GM12878 (cell line): Measurements from ENCODE around the gene KRT6B. TPM values are rescaled to one million over a fixed set of nuclear protein-coding genes. Genes with fewer than 3 reads are reported as not detected.
"Not testable (repeated sequence)": the region's sequence is repeated elsewhere in the genome, so short reads cannot be mapped to it uniquely, and the experiment has no call there.

ENCODE experiments used
- ATAC-seq: fragments of 200-7000 bp; cut with Tn5 transposase; 3 replicates; pipeline ENCODE4 v1.9.1; 2020; ENCODE audit warnings: mild to moderate bottlenecking, moderate library complexity
- BruUV-seq: library from RNA; stranded (reverse); fragments of 400-500 nt; replicated peaks from 2 replicates; lab custom pipeline; 2021; lab: Mats Ljungman, UMichigan
- CTCF ChIA-PET: fragments of 300-600 bp; sonication (Branson Sonifier 250); formaldehyde crosslinking; extraction: SDS; loops from one replicate; lab custom pipeline; 2021; ENCODE audit warnings: inconsistent platforms; lab: Yijun Ruan, JAX
- POLR2A ChIA-PET: fragments of 350-600 bp; formaldehyde crosslinking; extraction: SDS; loops from one replicate; lab custom pipeline; 2021; ENCODE audit warnings: inconsistent platforms; lab: Charles Lee
- RAD21 ChIA-PET: fragments of 300-600 bp; sonication (Branson Sonifier 250); formaldehyde crosslinking; loops from one replicate; lab custom pipeline; 2023; ENCODE audit warnings: antibody characterized with exemption; ENCODE audit not compliant: unreplicated experiment; lab: Charles Lee
- SMC1A ChIA-PET: fragments of 300-600 bp; sonication (Branson Sonifier 250); formaldehyde crosslinking; loops from one replicate; lab custom pipeline; 2023; ENCODE audit not compliant: unreplicated experiment, uncharacterized antibody; lab: Charles Lee
- DNase-seq: peaks from one replicate; pipeline ENCODE4 v3.0.0-alpha.2; 2011; ENCODE audit warnings: low read depth, low spot score
- FAIRE-seq: peaks from 3 replicates; lab custom pipeline; 2011; peaks lifted over from hg19 to GRCh38; lab: Jason Lieb, UNC
- H2AFZ ChIP-seq: 2 replicates; pipeline ENCODE4 v1.6.0; 2011; ENCODE audit warnings: low read depth, low read length, control low read depth; ENCODE audit not compliant: control insufficient read depth
- H3K27ac ChIP-seq: 2 replicates; pipeline ENCODE4 v1.5.1; 2011; ENCODE audit warnings: control low read depth; ENCODE audit not compliant: control insufficient read depth, insufficient read depth
- H3K27me3 ChIP-seq, 2 experiments: replicated peaks in 1 of 2; 2 replicates each; pipeline versions ENCODE4 v1.6.0 to v1.6.1; 2011; ENCODE audit warnings: low read length in 1 of 2; ENCODE audit not compliant: control insufficient read depth in 2 of 2, insufficient read depth in 2 of 2
- H3K36me3 ChIP-seq, 2 experiments: 2 replicates each; pipeline ENCODE4 v1.5.1; 2011; ENCODE audit warnings: low read length in 1 of 2; ENCODE audit not compliant: control insufficient read depth in 2 of 2, insufficient read depth in 2 of 2
- H3K4me1 ChIP-seq: 2 replicates; pipeline ENCODE4 v1.6.1; 2011; ENCODE audit warnings: mild to moderate bottlenecking, low read length, moderate library complexity, mixed read lengths; ENCODE audit not compliant: control insufficient read depth, insufficient read depth
- H3K4me2 ChIP-seq: 2 replicates; pipeline ENCODE4 v1.6.0; 2011; ENCODE audit warnings: control low read depth; ENCODE audit not compliant: control insufficient read depth, insufficient read depth
- H3K4me3 ChIP-seq: fragments of 200-600 bp; sonication (generic); 2 replicates; pipeline ENCODE4 v1.5.1; 2016
- H3K79me2 ChIP-seq: 2 replicates; pipeline ENCODE4 v1.6.0; 2011; ENCODE audit warnings: low read length; ENCODE audit not compliant: control insufficient read depth, insufficient read depth
- H3K9ac ChIP-seq: 2 replicates; pipeline ENCODE4 v1.8.0; 2011; ENCODE audit warnings: low read length, control low read depth, mixed read lengths; ENCODE audit not compliant: control insufficient read depth, insufficient read depth
- H3K9me3 ChIP-seq: replicated peaks from 3 replicates; pipeline ENCODE4 v1.5.1; 2011; ENCODE audit warnings: mild to moderate bottlenecking, low read length; ENCODE audit not compliant: control insufficient read depth, insufficient read depth
- H4K20me1 ChIP-seq: 2 replicates; pipeline ENCODE4 v1.6.0; 2011; ENCODE audit not compliant: control insufficient read depth, insufficient read depth
- EED ChIP-seq: sonication (generic); IDR thresholded peaks from 2 replicates; pipeline ENCODE4 v1.6.1; 2016; ENCODE audit warnings: antibody characterized with exemption, low read depth
- IKZF2 ChIP-seq, 2 experiments: fragments of 450-650 bp; IDR thresholded peaks; 2 replicates each; pipeline ENCODE4 v1.6.1; 2017; ENCODE audit warnings: mild to moderate bottlenecking in 2 of 2, moderate library complexity in 2 of 2
- KDM1A ChIP-seq: fragments of 200-600 bp; sonication (generic); IDR thresholded peaks from 2 replicates; pipeline ENCODE4 v1.6.1; 2016; ENCODE audit warnings: borderline replicate concordance
- MYB ChIP-seq: fragments of 150-350 bp; IDR thresholded peaks from 2 replicates; pipeline ENCODE4 v1.6.1; 2014; ENCODE audit warnings: mild to moderate bottlenecking, low read depth, low read length, borderline replicate concordance
- ZBED1 ChIP-seq: IDR thresholded peaks from 2 replicates; pipeline ENCODE4 v1.6.1; 2016; ENCODE audit warnings: borderline replicate concordance
- WGBS: methylation state at CpG from one replicate; pipeline ENCODE4 v1.1.6; 2016; ENCODE audit warnings: low lambda C conversion rate; ENCODE audit not compliant: insufficient replicate concordance, insufficient coverage; ENCODE audit errors: missing lambda C conversion rate; 5-methylcytosine and 5-hydroxymethylcytosine counted together
- in situ Hi-C: fragments of 300-500 bp; cut with MboI; formaldehyde crosslinking; loops from 9 replicates; pipeline ENCODE4 v1.14.3; 2018; ENCODE audit warnings: mixed read lengths
- intact Hi-C: fragments of 100-400 bp; cut with micrococcal nuclease; formaldehyde crosslinking; loops from one replicate; pipeline ENCODE4 v1.14.2; 2022; ENCODE audit not compliant: unreplicated experiment
- polyA plus RNA-seq, 11 experiments: library from polyadenylated mRNA; depleted of rRNA in 4 of 11; unstranded in 6 of 11; stranded (reverse) in 5 of 11; fragments of >200 nt; fragmentation: Nextera tagmentation in 4 of 11; fragmentation: Illumina TruSeq in 1 of 11; extraction: Ambion mirVana in 4 of 11; extraction: Trizol in 1 of 11; gene quantifications; 1 replicate in 1 of 11; 2 replicates in 10 of 11; pipeline versions ENCODE4 v1.2.1 to v1.2.3, GENCODE V29; 2011 to 2016; ENCODE audit warnings: inconsistent platforms in 2 of 11, missing spikeins in 2 of 11, low read depth in 1 of 11
- total RNA-seq, 4 experiments: library from RNA; depleted of rRNA in 3 of 4; stranded (reverse); fragments of >200 nt in 3 of 4; fragmentation: Illumina TruSeq in 1 of 4; extraction: Trizol in 1 of 4; gene quantifications; 2 replicates each; pipeline versions ENCODE4 v1.2.1 to v1.2.3, GENCODE V29; 2013 to 2021
- TF ChIP-seq, protein P1 (sequence below): fragments of 450-650 bp; formaldehyde crosslinking; IDR thresholded peaks from 2 replicates; pipeline ENCODE4 v1.4.0; 2022; ENCODE audit warnings: mild to moderate bottlenecking, moderate library complexity
- TF ChIP-seq, protein P2 (sequence below): fragments of 450-650 bp; IDR thresholded peaks from 2 replicates; pipeline ENCODE4 v1.6.1; 2017; ENCODE audit warnings: borderline replicate concordance

KRT6B gene
- total and polyA plus RNA-seq, 10 of the 15 experiments (the other 5 are each of a cell fraction or from before 2014, with no cell fraction given) = 0.07 TPM; not detected in 9

DNA sequence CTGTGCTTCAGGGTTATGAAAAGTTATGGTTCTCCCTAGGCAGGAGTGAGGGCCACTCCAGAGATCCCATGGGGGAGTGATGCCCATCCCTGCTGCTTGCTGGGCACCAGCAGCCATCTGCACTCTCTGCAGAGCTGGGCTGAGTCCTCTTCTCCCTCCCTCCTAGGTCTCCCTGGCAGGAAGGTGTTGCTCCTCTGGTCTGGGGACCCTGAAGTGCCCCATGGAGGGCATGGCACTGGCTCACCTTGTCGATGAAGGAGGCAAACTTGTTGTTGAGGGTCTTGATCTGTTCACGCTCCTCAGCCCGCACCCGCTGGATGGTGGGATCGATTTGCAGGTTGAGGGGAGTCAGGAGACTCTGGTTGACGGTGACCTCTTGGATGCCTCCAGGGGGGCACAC, 40.5 kb upstream of the KRT6B start:
- ATAC-seq, H3K79me2 ChIP-seq, H3K4me3 ChIP-seq, POLR2A ChIA-PET, H3K9me3 ChIP-seq, H3K9ac ChIP-seq, H3K27ac ChIP-seq, DNase-seq, H2AFZ ChIP-seq, CTCF ChIA-PET, H3K36me3 ChIP-seq, RAD21 ChIA-PET, BruUV-seq, FAIRE-seq, SMC1A ChIA-PET, in situ Hi-C loops, H4K20me1 ChIP-seq, H3K27me3 ChIP-seq, H3K4me1 ChIP-seq, H3K4me2 ChIP-seq, intact Hi-C loops: not testable (repeated sequence)
- WGBS = 71% methylated on average over 6 of the region's 6 CpGs

DNA sequence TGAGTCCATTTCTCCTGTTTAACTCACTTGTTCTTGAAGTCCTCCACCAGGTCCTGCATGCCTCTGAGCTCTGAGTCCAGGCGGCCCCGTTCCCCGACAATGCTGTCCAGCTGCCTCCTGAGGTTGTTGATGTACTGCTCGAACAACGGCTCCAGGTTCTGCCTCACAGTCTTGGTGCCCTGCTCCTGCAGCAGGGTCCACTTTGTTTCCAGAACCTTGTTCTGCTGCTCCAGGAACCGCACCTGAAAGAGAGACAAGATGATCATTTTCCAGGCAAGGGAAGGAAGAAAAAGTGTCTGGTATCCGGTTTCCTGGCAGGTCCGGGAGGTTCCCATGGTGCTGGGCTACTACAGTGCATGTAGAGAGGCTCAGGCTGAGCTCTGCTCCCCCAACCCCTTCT, 39.5 kb upstream of the KRT6B start:
- H3K9me3 ChIP-seq, H3K27me3 ChIP-seq, CTCF ChIA-PET, SMC1A ChIA-PET, ATAC-seq, H3K9ac ChIP-seq, BruUV-seq, H3K36me3 ChIP-seq, H3K4me1 ChIP-seq, H3K4me3 ChIP-seq, H4K20me1 ChIP-seq, RAD21 ChIA-PET, DNase-seq, in situ Hi-C loops, H3K4me2 ChIP-seq, H3K27ac ChIP-seq, FAIRE-seq, POLR2A ChIA-PET, intact Hi-C loops, H2AFZ ChIP-seq, H3K79me2 ChIP-seq: not testable (repeated sequence)
- WGBS = 27% methylated on average over 8 of the region's 8 CpGs

DNA sequence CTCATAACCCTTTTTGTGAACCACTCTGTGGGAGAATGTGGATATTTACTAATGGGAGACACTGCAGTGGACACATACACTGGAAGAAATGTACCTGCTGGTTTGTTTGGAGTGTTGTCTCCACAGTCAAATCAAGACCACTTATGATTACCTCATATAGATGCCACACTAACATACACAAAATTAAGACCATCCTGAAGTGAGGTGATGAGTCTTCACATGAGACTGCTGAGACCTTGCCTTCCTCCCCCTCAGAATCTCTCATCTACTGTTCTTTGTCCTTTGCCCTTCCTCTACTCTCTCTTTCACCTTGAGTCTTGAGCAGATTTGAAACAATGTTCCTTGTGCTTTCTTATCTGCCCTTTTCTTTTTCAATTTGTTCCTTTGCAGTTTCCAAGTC, 36.8 kb upstream of the KRT6B start:
- no peaks in the 10 kb centered on the region for H4K20me1 ChIP-seq
- ChIA-PET RAD21 (no interaction called here), CTCF (no interaction called here), SMC1A (no interaction called here), POLR2A (no interaction called here)
- no peaks in the 10 kb centered on the region; a peak in 2 of 4 replicates for H3K27me3 ChIP-seq
- H3K9ac ChIP-seq = no peak overlapping the region
- H3K4me3 ChIP-seq = no peak overlapping the region
- no TSS peak for BruUV-seq
- no peaks in the 10 kb centered on the region for H3K36me3 ChIP-seq
- H3K4me1 ChIP-seq = no peaks in the 10 kb centered on the region
- no peak overlapping the region for H3K27ac ChIP-seq
- intact Hi-C loops (no loop called here), in situ Hi-C loops (no loop called here)
- DNase-seq (no peak), ATAC-seq (no peak), FAIRE-seq (no peak)
- H3K4me2 ChIP-seq = no peak overlapping the region
- H3K79me2 ChIP-seq = no peaks in the 10 kb centered on the region
- H3K9me3 ChIP-seq = no peaks in the 10 kb centered on the region
- H2AFZ ChIP-seq = no peak overlapping the region
- TF ChIP-seq KDM1A = no peak
- no peak for TF ChIP-seq EED
- no peak for TF ChIP-seq IKZF2 (IDR thresholded peaks at IDR 0.05)
- TF ChIP-seq, protein P1, sequence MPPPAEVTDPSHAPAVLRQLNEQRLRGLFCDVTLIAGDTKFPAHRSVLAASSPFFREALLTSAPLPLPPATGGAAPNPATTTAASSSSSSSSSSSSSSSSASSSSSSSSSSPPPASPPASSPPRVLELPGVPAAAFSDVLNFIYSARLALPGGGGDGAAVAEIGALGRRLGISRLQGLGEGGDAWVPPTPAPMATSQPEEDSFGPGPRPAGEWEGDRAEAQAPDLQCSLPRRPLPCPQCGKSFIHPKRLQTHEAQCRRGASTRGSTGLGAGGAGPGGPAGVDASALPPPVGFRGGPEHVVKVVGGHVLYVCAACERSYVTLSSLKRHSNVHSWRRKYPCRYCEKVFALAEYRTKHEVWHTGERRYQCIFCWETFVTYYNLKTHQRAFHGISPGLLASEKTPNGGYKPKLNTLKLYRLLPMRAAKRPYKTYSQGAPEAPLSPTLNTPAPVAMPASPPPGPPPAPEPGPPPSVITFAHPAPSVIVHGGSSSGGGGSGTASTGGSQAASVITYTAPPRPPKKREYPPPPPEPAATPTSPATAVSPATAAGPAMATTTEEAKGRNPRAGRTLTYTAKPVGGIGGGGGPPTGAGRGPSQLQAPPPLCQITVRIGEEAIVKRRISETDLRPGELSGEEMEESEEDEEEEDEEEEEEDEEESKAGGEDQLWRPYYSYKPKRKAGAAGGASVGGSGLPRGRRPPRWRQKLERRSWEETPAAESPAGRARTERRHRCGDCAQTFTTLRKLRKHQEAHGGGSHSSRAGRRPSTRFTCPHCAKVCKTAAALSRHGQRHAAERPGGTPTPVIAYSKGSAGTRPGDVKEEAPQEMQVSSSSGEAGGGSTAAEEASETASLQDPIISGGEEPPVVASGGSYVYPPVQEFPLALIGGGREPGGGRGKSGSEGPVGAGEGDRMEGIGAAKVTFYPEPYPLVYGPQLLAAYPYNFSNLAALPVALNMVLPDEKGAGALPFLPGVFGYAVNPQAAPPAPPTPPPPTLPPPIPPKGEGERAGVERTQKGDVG (CRISPR knock-in tag) = no peak
- TF ChIP-seq, protein P2, sequence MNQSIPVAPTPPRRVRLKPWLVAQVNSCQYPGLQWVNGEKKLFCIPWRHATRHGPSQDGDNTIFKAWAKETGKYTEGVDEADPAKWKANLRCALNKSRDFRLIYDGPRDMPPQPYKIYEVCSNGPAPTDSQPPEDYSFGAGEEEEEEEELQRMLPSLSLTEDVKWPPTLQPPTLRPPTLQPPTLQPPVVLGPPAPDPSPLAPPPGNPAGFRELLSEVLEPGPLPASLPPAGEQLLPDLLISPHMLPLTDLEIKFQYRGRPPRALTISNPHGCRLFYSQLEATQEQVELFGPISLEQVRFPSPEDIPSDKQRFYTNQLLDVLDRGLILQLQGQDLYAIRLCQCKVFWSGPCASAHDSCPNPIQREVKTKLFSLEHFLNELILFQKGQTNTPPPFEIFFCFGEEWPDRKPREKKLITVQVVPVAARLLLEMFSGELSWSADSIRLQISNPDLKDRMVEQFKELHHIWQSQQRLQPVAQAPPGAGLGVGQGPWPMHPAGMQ = no peak
- TF ChIP-seq MYB = no peak
- TF ChIP-seq ZBED1 = no peak
